PC-3 (cell line): ENCODE results near the gene OTOP1. TPM values are rescaled to one million over a fixed set of nuclear protein-coding genes. Genes with fewer than 3 reads are reported as not detected.

ENCODE experiments used
- ATAC-seq: fragments of 200-7000 bp; cut with Tn5 transposase; 2 replicates; pipeline ENCODE4 v1.9.1; 2020; ENCODE audit warnings: mild to moderate bottlenecking, moderate library complexity
- BruUV-seq: library from RNA; stranded (reverse); fragments of 400-500 nt; replicated peaks from 2 replicates; lab custom pipeline; 2021; lab: Mats Ljungman, UMichigan
- CTCF ChIA-PET: fragments of 300-600 bp; sonication (Branson Sonifier 250); formaldehyde crosslinking; loops from one replicate; lab custom pipeline; 2022; ENCODE audit warnings: antibody characterized with exemption; lab: Charles Lee
- POLR2A ChIA-PET: fragments of 300-600 bp; sonication (Branson Sonifier 250); formaldehyde crosslinking; loops from one replicate; lab custom pipeline; 2022; ENCODE audit warnings: antibody characterized with exemption; ENCODE audit not compliant: unreplicated experiment; lab: Charles Lee
- DNase-seq: peaks from one replicate; pipeline ENCODE4 v3.0.0-alpha.2; 2015
- H2AFZ ChIP-seq: fragments of 300-600 bp; sonication (generic); 2 replicates; pipeline ENCODE4 v1.6.0; 2016; ENCODE audit warnings: antibody characterized with exemption, low read length
- H3F3A ChIP-seq: fragments of 300-600 bp; sonication (generic); one replicate; pipeline ENCODE4 v1.6.0; 2017; ENCODE audit warnings: antibody characterized with exemption, low read length, control low read depth, mild to moderate bottlenecking; ENCODE audit not compliant: unreplicated experiment
- H3K27ac ChIP-seq: fragments of 300-600 bp; sonication (generic); 2 replicates; pipeline ENCODE4 v1.5.1; 2016; ENCODE audit warnings: mild to moderate bottlenecking, low read length
- H3K27me3 ChIP-seq: fragments of 300-600 bp; sonication (generic); 2 replicates; pipeline ENCODE4 v1.6.1; 2016; ENCODE audit warnings: low read length, mixed read lengths
- H3K36me3 ChIP-seq: fragments of 300-600 bp; sonication (generic); 2 replicates; pipeline ENCODE4 v1.6.1; 2016; ENCODE audit warnings: low read depth, mixed run types, low read length, mixed read lengths
- H3K4me1 ChIP-seq: fragments of 300-600 bp; sonication (generic); 2 replicates; pipeline ENCODE4 v1.5.1; 2016; ENCODE audit warnings: low read length; ENCODE audit not compliant: insufficient read depth
- H3K4me2 ChIP-seq: fragments of 300-600 bp; sonication (generic); 2 replicates; pipeline ENCODE4 v1.6.0; 2016; ENCODE audit warnings: low read length
- H3K4me3 ChIP-seq: fragments of 300-600 bp; sonication (generic); 2 replicates; pipeline ENCODE4 v1.5.1; 2016; ENCODE audit warnings: mild to moderate bottlenecking, low read length, mixed read lengths
- H3K79me2 ChIP-seq: fragments of 300-600 bp; sonication (generic); 2 replicates; pipeline ENCODE4 v1.6.1; 2017; ENCODE audit warnings: low read length, mixed read lengths
- H3K9ac ChIP-seq: fragments of 300-600 bp; sonication (generic); 2 replicates; pipeline ENCODE4 v1.6.0; 2016; ENCODE audit warnings: mild to moderate bottlenecking, low read length
- H3K9me2 ChIP-seq: fragments of 300-600 bp; sonication (generic); replicated peaks from 2 replicates; pipeline ENCODE4 v1.6.1; 2016; ENCODE audit warnings: mixed run types, low read length, mixed read lengths
- H3K9me3 ChIP-seq: fragments of 300-600 bp; sonication (generic); 2 replicates; pipeline ENCODE4 v1.6.1; 2016; ENCODE audit warnings: low read length, mixed read lengths
- H4K20me1 ChIP-seq: fragments of 300-600 bp; sonication (generic); 2 replicates; pipeline ENCODE4 v1.6.1; 2016; ENCODE audit warnings: low read length, mixed read lengths
- EZH2 ChIP-seq: fragments of 300-600 bp; sonication (generic); IDR thresholded peaks from one replicate; pipeline ENCODE4 v1.6.1; 2017; ENCODE audit warnings: antibody characterized with exemption, mild to moderate bottlenecking, low read length; ENCODE audit not compliant: unreplicated experiment
- EZH2phosphoT487 ChIP-seq: fragments of 300-600 bp; sonication (generic); IDR thresholded peaks from 2 replicates; pipeline ENCODE4 v1.6.1; 2018; ENCODE audit warnings: mild to moderate bottlenecking, antibody characterized with exemption, low read length, borderline replicate concordance
- intact Hi-C: fragments of 100-400 bp; cut with micrococcal nuclease; formaldehyde crosslinking; loops from 2 replicates; pipeline ENCODE4 v1.9.0; 2023
- total RNA-seq: library from RNA; depleted of rRNA; stranded (reverse); fragments of >200 nt; gene quantifications from 2 replicates; pipeline ENCODE4 v1.2.3, GENCODE V29; 2014
- TF ChIP-seq, protein P1 (sequence below): fragments of 300-600 bp; sonication (generic); conservative IDR thresholded peaks from 2 replicates; pipeline ENCODE4 v1.5.1; 2017; ENCODE audit warnings: antibody characterized with exemption, low read depth, mild to moderate bottlenecking, low read length

Gene OTOP1
- total RNA-seq, 1 experiment from 2014 or later = not detected

GRCh38 chr4:4271912-4272311 is 45.2 kb upstream of the OTOP1 start:
- Histone ChIP-seq H3K9ac (no peak overlapping the region), H3K4me2 (no peak overlapping the region), H3K9me3 (no peaks in the 10 kb centered on the region), H3K4me1 (peaks cover 10% of the 10 kb centered on the region; the same call in 1 of the 2 replicates), H3K36me3 (peaks cover 23% of the 10 kb centered on the region), H3K4me3 (no peak overlapping the region), H3K27me3 (no peaks in the 10 kb centered on the region), H3K79me2 (no peaks in the 10 kb centered on the region), H3K27ac (no peak overlapping the region), H3F3A (no peaks in the 10 kb centered on the region), H4K20me1 (no peaks in the 10 kb centered on the region), H2AFZ (no peak overlapping the region), H3K9me2 (no peaks in the 10 kb centered on the region)
- ATAC-seq (no peak), DNase-seq (no peak)
- POLR2A ChIA-PET = no interaction called here
- intact Hi-C loops = no loop called here
- TF ChIP-seq EZH2phosphoT487 = no peak
- TF ChIP-seq, protein P1, sequence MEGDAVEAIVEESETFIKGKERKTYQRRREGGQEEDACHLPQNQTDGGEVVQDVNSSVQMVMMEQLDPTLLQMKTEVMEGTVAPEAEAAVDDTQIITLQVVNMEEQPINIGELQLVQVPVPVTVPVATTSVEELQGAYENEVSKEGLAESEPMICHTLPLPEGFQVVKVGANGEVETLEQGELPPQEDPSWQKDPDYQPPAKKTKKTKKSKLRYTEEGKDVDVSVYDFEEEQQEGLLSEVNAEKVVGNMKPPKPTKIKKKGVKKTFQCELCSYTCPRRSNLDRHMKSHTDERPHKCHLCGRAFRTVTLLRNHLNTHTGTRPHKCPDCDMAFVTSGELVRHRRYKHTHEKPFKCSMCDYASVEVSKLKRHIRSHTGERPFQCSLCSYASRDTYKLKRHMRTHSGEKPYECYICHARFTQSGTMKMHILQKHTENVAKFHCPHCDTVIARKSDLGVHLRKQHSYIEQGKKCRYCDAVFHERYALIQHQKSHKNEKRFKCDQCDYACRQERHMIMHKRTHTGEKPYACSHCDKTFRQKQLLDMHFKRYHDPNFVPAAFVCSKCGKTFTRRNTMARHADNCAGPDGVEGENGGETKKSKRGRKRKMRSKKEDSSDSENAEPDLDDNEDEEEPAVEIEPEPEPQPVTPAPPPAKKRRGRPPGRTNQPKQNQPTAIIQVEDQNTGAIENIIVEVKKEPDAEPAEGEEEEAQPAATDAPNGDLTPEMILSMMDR = 0 out of 2 replicates have a peak, but pooled peaks have one; percentile 15
- CTCF ChIA-PET = no interaction called here
- BruUV-seq = no TSS peak

DNA sequence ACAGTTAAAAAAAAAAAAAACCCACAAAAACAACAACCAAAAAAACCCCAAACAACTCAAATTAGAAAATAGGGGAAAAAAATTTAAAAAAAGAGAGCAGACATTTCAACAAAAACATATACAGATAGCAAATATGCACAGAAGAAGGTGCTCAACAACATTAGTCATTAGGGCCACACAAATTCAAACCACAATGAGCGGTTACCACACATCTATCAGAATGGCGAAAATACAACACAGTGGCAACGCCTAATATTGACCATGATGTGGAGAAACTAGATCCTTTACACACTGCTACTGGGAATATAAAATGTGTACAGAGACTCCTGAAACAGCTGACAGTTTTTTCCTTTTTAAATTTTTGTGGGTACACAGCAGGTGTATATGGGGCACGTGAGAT is 43.8 kb upstream of the OTOP1 start:
- Histone ChIP-seq H2AFZ (no peak overlapping the region), H3K9me2 (no peaks in the 10 kb centered on the region), H3K4me2 (no peak overlapping the region), H3K27ac (peak overlapping the region; percentile 40), H3K9me3 (no peaks in the 10 kb centered on the region), H3K9ac (no peak overlapping the region), H3K4me1 (peaks cover 10% of the 10 kb centered on the region; the same call in 1 of the 2 replicates), H3K4me3 (no peak overlapping the region), H3K36me3 (peaks cover 23% of the 10 kb centered on the region), H3K79me2 (no peaks in the 10 kb centered on the region), H3F3A (no peaks in the 10 kb centered on the region), H3K27me3 (no peaks in the 10 kb centered on the region), H4K20me1 (no peaks in the 10 kb centered on the region)
- peak; percentile 26 for DNase-seq
- TF ChIP-seq EZH2phosphoT487 (no peak), EZH2 (no peak)
- TF ChIP-seq, protein P1 = no peak
- ATAC-seq = peak; percentile 65
- intact Hi-C loops = no loop called here
- BruUV-seq = no TSS peak
- ChIA-PET POLR2A (no interaction called here), CTCF (interaction anchor here (1.0 kb wide), 1 partner anchor 10 kb away, joined by 3 read pairs; no protein-coding TSS in a partner anchor)

DNA sequence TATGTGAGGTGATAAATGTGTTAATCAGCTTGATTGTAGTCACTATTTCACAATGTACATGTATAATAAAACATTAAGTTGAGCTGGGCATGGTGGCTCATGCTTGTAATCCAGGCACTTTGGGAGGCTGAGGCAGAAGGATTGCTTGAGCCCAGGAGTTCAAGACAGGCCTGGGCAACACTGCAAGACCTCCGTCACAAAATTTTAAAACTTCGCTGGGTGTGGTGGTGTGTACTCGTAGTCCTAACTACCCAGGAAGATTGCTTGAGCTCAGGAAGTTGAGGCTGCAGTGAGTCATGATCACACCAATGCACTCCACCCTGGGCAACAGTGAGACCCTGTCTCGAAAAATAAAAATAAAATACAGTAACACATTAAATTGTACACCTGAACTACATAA is 43.1 kb upstream of the OTOP1 start:
- H3K36me3 ChIP-seq = peaks cover 17% of the 10 kb centered on the region
- H3K9me2 ChIP-seq = no peaks in the 10 kb centered on the region
- H2AFZ ChIP-seq = no peak overlapping the region
- no peak overlapping the region for H3K4me3 ChIP-seq
- no peaks in the 10 kb centered on the region for H3K9me3 ChIP-seq
- no peaks in the 10 kb centered on the region for H3F3A ChIP-seq
- intact Hi-C loops = no loop called here
- peak; percentile 92 for ATAC-seq
- ChIA-PET CTCF (interaction anchor here (1.0 kb wide), 1 partner anchor 10 kb away, joined by 3 read pairs; no protein-coding TSS in a partner anchor), POLR2A (no interaction called here)
- TF ChIP-seq EZH2phosphoT487 = no peak
- TF ChIP-seq, protein P1 = no peak
- H3K9ac ChIP-seq = no peak overlapping the region
- DNase-seq = peak; percentile 38
- peaks cover 10% of the 10 kb centered on the region; the same call in 1 of the 2 replicates for H3K4me1 ChIP-seq
- H3K27me3 ChIP-seq = no peaks in the 10 kb centered on the region
- H3K27ac ChIP-seq = peak overlapping the region; percentile 40
- H3K4me2 ChIP-seq = 0 out of 2 replicates have a peak overlapping the region, but pooled peaks have one; percentile 22
- H4K20me1 ChIP-seq = no peaks in the 10 kb centered on the region
- BruUV-seq = no TSS peak
- H3K79me2 ChIP-seq = no peaks in the 10 kb centered on the region
